ENCODE results near the gene SENP3.

SENP3 gene

DNA sequence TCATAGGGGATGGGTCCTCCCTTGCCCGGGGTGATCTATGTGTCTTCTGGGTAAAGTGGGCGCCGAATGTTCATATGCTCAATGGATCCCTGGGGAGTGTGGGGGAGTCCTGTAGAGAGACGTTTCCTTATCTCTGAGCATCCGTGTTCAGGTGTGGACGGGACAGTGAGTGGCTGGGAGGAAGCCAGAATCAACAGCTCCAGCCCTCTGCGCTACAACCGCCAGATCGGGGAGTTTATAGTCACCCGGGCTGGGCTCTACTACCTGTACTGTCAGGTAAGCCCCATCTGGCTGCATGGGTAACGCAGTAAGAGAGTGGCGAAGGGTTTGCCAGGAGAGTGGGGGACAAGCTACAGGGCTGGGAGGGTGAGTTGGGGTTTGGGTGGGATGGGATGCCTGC, 5.1 kb upstream of the SENP3 start:
- DNase-seq (ENCODE audit: low spot score): no peak

GRCh38 chr17:7557147-7557764, 4.5 kb upstream of the SENP3 start:
- DNase-seq (ENCODE audit: low spot score): no peak

GRCh38 chr17:7557775-7558543, 3.8 kb upstream of the SENP3 start:
- DNase-seq (ENCODE audit: low spot score): peak; percentile 79

DNA sequence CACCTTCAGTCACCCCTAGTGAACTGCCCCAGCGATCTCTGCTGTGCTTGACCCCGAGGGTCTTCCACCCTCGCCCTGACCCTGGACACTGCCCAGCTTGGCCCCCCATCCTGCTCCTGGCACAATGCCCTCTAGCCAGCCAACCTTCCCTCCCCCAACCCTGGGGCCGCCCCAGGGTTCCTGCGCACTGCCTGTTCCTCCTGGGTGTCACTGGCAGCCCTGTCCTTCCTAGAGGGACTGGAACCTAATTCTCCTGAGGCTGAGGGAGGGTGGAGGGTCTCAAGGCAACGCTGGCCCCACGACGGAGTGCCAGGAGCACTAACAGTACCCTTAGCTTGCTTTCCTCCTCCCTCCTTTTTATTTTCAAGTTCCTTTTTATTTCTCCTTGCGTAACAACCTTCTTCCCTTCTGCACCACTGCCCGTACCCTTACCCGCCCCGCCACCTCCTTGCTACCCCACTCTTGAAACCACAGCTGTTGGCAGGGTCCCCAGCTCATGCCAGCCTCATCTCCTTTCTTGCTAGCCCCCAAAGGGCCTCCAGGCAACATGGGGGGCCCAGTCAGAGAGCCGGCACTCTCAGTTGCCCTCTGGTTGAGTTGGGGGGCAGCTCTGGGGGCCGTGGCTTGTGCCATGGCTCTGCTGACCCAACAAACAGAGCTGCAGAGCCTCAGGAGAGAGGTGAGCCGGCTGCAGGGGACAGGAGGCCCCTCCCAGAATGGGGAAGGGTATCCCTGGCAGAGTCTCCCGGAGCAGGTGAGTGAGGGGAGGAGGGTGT, 3.0 kb upstream of the SENP3 start, which contains the start of gene TNFSF13:
TSS of gene TNFSF13 (plus strand) at position 207 of the 776 bp plus-strand sequence. CDS start at position 497, 290 bp downstream.
- DNase-seq (ENCODE audit: low spot score): no peak

GRCh38 chr17:7559320-7560171, 2.2 kb upstream of the SENP3 start:
- DNase-seq (ENCODE audit: low spot score): no peak

DNA sequence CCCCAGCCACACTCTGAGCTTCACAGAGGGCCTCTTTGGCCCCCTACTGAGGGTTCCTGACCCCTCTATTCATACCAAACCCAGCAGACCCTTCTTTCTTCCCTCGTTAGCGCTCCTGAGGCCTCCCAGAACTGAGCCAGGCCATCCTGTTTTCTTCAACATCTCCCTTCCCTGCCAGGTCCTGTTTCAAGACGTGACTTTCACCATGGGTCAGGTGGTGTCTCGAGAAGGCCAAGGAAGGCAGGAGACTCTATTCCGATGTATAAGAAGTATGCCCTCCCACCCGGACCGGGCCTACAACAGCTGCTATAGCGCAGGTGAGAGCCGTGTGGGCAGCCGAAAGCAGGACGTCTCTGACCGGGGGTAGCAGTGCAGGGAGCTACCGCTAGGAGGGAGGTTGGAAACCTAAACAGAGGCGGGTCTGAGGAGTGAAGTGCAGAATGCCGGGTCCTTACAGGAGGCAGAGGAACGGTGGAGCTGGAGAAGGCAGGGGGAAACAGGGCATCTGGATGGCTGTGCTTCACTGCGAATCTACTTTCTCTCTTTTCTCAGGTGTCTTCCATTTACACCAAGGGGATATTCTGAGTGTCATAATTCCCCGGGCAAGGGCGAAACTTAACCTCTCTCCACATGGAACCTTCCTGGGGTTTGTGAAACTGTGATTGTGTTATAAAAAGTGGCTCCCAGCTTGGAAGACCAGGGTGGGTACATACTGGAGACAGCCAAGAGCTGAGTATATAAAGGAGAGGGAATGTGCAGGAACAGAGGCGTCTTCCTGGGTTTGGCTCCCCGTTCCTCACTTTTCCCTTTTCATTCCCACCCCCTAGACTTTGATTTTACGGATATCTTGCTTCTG, 1.3 kb upstream of the SENP3 start:
- DNase-seq (ENCODE audit: low spot score): peak; percentile 74

GRCh38 chr17:7561028-7561575, 617 bp upstream of the SENP3 start:
- DNase-seq (ENCODE audit: low spot score): peak; percentile 89

DNA sequence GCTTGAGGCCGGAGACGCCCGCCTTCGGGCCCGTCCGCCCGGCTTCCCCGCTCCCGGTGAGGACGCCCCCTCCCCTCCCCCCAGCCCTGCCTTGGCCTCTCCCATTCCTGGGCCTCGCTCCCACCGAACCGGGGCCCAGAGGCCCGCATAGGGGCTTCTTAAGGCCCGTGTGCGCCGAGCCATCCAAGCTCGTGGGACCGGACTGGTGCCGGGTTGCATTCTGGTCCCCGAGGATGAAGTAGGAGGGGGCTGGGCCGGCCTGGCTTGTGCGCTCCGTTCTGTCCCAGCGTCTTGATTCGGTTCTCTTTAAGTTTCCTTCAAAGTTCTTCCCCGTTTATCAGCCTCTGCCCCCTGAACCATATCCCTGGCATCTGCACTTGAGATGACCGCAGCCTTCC, 488 bp downstream of the SENP3 start:
- DNase-seq (ENCODE audit: low spot score): no peak

DNA sequence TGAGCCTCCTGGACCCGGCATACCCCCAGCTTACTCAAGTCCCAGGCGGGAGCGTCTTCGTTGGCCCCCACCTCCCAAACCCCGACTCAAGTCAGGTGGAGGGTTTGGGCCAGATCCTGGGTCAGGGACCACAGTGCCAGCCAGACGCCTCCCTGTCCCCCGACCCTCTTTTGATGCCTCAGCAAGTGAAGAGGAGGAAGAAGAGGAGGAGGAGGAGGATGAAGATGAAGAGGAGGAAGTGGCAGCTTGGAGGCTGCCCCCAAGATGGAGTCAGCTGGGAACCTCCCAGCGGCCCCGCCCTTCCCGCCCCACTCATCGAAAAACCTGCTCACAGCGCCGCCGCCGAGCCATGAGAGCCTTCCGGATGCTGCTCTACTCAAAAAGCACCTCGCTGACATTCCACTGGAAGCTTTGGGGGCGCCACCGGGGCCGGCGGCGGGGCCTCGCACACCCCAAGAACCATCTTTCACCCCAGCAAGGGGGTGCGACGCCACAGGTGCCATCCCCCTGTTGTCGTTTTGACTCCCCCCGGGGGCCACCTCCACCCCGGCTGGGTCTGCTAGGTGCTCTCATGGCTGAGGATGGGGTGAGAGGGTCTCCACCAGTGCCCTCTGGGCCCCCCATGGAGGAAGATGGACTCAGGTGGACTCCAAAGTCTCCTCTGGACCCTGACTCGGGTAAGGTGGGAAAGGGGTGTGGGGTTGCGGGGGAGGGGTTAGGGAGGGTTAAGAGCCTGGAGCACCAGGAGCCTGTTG, 1.6 kb downstream of the SENP3 start:
- no peak for DNase-seq (ENCODE audit: low spot score)

DNA sequence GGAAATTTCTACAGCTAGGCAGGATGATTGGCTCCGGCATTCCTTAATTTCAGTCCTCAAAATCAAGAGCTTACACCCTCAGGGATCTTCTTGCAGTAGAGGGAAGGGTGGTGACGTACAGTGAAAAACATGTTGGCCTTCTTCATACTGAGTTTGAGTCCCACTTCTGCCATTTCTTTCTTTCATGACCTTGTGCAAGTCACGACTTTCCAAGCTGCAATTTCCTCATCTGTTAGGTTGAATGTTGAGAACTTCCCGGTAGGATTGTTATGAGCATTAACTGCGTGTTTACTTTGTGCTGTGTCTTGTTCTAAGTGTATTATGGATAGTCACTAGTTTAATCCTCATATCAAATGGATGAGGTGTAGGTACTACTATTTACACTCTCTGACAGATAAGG, 7.9 kb downstream of the SENP3 start:
- DNase-seq (ENCODE audit: low spot score): no peak

- DNase-seq (ENCODE audit: low spot score): no peak
Observed at GRCh38 chr17:7570351-7570750, 8.6 kb downstream of the SENP3 start.

DNA sequence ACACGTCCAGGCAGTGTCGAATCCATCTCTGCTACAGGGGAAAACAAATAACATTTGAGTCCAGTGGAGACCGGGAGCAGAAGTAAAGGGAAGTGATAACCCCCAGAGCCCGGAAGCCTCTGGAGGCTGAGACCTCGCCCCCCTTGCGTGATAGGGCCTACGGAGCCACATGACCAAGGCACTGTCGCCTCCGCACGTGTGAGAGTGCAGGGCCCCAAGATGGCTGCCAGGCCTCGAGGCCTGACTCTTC, 10.5 kb downstream of the SENP3 start:
- no peak for DNase-seq (ENCODE audit: low spot score)

GRCh38 chr17:7572588-7573323, 11.0 kb downstream of the SENP3 start:
- peak; percentile 100 for DNase-seq (ENCODE audit: low spot score)

DNA sequence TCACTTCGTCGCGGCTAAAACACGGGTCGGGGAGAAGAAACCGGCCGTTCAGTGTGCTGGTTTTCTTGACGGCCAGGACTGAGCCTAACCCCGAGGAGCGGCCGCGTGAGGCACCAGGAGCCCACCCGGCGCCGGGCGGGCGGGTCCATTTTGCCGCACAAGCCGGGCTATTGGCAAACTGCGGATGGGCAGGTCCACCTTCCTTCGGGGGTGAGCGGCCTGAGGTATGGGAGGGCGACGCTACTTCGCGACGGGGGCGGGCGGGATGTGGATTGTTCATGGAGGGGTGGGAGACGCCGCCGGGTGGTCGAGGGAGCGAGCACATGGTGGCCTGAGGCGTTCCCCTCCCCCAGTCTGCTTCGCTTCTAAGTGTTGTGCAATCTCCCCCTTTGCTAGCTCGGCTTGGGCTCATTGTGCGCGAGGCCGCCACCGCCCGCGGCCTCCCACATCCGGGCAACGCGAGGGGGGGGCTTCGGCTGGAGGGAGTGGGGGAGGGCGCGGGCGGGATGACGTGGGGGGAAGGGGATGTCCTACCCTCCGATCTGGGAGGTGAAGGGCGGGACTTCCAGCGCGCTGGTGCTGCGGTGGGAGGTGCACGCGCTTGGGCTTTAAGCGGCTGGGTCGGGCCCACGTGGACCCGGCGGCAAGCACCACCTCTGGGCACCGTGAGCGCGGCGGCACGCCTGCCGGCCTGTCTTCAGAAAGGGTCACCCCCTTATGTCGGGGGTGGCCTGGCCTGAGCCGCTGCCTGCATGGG, 11.8 kb downstream of the SENP3 start:
- DNase-seq (ENCODE audit: low spot score): peak; percentile 79

DNA sequence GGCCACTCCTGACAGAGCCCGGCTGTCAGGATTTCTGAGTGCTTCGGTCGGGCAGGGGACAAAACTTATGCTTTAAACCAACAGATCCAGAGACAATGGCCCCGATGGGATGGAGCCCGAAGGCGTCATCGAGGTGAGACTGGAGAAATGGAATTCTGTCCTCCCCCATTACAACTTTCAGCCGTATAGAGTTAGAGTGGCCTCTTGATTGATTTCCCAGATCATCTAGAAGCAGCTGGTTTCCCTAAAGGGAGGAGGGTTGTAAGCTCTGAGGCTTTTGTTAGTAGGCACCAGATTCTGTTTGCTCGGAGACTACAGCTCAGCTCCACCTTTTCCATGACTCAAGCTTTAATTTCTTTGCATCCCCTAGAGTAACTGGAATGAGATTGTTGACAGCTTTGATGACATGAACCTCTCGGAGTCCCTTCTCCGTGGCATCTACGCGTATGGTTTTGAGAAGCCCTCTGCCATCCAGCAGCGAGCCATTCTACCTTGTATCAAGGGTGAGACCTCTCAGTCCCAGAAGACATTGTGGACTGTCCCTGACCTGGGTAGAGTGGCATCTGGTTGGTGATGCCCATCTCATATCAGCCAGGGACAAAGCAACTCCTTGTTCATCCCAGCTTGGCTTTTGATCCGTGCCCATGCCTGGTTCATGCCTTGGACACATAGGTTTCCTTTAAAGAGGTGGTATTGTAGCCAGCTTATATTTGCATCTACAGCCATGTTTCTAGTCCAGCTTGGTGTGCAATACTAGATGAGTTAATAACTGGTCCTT, 12.6 kb downstream of the SENP3 start:
- DNase-seq (ENCODE audit: low spot score): no peak

DNA sequence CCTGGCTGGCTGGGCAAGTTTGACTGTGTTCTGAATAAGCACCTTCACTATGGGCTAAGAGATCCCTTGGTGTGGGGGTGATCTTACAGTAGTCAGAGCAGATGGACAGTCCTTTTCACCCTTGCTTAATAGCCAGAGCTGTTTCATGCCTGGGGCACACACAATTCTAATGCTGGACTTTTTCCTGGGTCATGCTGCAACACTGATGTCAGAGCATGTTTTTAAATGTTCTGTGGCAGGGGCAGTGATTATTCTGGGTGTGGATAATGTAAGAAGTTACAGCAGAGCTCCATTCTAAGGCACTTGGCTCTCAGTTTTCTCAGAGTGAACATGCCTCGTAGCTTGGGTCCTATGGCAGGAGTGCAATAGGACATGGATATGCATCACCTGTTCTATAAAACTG, 13.8 kb downstream of the SENP3 start:
- DNase-seq (ENCODE audit: low spot score): no peak

GRCh38 chr17:7575959-7576358, 14.2 kb downstream of the SENP3 start:
- no peak for DNase-seq (ENCODE audit: low spot score)

GRCh38 chr17:7576432-7576937, 14.8 kb downstream of the SENP3 start:
- no peak for DNase-seq (ENCODE audit: low spot score)
